Mucosa of stomach (tissue), 1 donor: Measurements from ENCODE around the gene ZNF716.

Experiments used
- H3K27me3 ChIP-seq: one replicate; pipeline ENCODE4 v1.7.0; 2013; ENCODE audit warnings: mild to moderate bottlenecking, low read length; ENCODE audit not compliant: control insufficient read depth, insufficient read depth
- H3K36me3 ChIP-seq: one replicate; pipeline ENCODE4 v1.7.0; 2013; ENCODE audit warnings: low read length; ENCODE audit not compliant: control insufficient read depth, insufficient read depth
- H3K4me1 ChIP-seq: one replicate; pipeline ENCODE4 v1.7.0; 2013; ENCODE audit warnings: mild to moderate bottlenecking, low read length; ENCODE audit not compliant: control insufficient read depth, insufficient read depth
- H3K4me3 ChIP-seq: one replicate; pipeline ENCODE4 v1.7.0; 2013; ENCODE audit warnings: low read length
- H3K9ac ChIP-seq: one replicate; pipeline ENCODE4 v1.7.0; 2013; ENCODE audit warnings: mild to moderate bottlenecking, low read length, moderate library complexity
- H3K9me3 ChIP-seq: one replicate; pipeline ENCODE4 v1.7.0; 2013; ENCODE audit warnings: mild to moderate bottlenecking, low read length, moderate library complexity; ENCODE audit not compliant: control insufficient read depth
- donor health status: Pancreatic carcinoma.

The ZNF716 gene

DNA sequence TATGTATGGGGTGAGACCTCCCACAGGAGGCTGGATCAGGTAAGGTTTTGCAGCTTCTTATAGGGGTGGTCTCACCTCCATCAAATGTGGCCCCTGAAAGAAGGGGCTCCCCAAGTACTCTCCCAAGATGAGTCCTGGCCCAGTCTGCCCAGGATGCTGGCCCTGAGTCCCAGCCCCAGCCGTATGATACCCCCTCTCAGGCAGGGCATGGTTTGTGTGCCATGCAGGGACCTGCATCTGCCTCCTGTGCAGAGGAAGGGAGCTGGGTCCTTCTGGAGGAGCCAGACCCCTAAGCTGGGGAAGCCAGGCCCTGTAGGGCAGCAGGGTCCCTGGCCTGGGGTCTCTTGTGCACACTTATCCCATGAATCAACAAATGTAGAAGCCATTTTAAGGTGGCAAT lies 35.1 kb upstream of the ZNF716 start:
- Histone ChIP-seq H3K4me3 (no peak overlapping the region), H3K36me3 (no peaks in the 10 kb centered on the region), H3K27me3 (no peaks in the 10 kb centered on the region), H3K4me1 (no peaks in the 10 kb centered on the region), H3K9ac (no peak overlapping the region), H3K9me3 (no peaks in the 10 kb centered on the region)

DNA sequence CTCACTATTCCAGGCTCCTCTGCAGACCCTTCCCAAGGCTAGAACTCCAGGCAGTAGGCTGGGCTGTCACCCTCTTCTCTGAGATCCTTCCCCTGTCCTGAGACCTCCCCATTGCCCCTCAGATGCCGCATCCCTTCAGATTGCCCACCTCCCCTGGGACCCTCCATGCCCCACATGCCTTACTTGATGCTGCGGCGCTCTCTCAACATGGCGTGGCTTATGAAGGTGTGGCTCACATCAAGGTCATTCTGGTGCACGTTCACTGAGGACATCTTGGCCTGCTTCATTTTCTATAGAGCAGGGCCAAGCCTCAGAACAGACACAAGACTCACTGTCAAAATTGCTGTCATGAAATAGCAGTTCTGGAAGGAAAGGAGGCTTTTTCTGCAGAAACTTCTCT lies 34.7 kb upstream of the ZNF716 start:
- H3K4me1 ChIP-seq = no peaks in the 10 kb centered on the region
- H3K9me3 ChIP-seq = no peaks in the 10 kb centered on the region
- H3K36me3 ChIP-seq = no peaks in the 10 kb centered on the region
- no peak overlapping the region for H3K9ac ChIP-seq
- H3K27me3 ChIP-seq = no peaks in the 10 kb centered on the region
- no peak overlapping the region for H3K4me3 ChIP-seq

DNA sequence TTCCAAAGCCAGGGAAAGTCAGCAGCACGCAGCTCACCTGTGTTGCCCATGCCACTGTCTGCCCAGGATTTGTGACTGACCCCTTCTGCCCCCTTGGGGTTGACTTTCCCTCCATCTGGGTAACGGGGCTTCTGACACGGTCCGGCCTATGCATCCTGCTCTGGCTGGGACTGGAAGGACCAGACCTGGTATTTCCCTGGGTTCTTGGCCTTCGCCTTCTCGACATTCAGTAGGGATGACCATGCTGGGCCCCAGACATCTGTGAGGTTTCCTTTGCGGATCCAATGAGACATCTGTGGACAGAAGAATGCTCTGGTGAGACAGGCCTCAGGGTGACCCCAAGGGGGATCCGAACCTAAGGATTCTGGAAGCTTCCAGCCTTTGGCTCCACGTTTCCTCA lies 34.2 kb upstream of the ZNF716 start:
- Histone ChIP-seq H3K27me3 (no peaks in the 10 kb centered on the region), H3K9ac (no peak overlapping the region), H3K4me3 (no peak overlapping the region), H3K4me1 (no peaks in the 10 kb centered on the region), H3K36me3 (no peaks in the 10 kb centered on the region), H3K9me3 (no peaks in the 10 kb centered on the region)

DNA sequence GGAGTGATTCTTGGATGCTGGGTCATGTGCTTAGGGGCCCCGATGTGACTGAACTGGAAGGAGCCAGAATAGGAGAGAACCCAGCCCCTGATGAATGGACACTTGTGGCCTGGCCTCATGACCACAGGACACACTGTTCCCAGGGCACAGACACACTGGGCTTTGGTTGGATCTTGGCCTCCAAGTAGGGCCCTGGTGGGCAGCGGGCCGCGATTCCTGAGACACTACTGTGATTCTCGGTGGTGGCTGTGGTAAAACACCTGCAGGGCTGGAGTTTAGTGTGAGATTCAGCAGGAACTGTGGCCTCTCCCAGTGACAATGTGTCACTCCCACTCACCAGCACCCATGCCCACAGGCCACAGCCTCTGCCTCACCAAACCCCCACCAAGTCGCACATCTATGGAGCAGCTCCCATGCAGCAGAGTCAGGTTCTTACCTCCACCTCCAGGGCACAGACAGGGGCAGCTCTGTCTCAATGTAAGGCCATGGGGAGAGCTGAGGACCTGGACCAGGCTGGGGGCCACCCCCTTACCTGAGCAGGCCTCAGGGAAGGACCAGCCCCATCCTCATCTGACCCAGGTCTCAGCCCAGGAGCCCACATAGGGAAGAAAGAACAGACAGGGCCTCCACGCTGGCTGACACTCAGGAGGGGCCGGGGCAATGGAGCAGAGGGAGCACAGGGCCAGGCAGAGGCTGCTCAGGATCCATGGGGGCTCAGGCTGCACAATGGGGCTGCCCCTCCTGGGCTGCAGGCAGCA lies 33.2 kb upstream of the ZNF716 start:
- Histone ChIP-seq H3K36me3 (no peaks in the 10 kb centered on the region), H3K27me3 (no peaks in the 10 kb centered on the region), H3K4me3 (no peak overlapping the region), H3K9me3 (no peaks in the 10 kb centered on the region), H3K4me1 (no peaks in the 10 kb centered on the region), H3K9ac (no peak overlapping the region)

DNA sequence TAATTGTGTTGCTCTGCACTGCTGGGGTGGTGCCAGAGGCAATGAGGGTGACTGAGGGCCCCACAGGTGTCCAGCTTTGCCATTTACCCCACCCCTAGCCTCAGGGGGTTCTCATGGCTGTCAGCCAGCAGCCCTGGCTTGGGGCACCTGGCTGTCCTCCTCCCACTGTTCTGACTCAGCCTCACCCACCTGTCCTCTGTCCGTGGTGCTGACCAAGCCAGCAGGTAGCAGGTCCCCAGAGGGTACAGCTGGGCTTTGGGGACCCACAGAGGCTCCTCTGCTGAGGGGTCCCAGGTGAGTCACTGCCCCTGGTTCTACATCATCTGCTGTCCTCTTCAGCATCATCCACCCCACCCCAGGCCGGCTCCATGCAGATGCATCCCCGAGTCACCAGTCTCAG lies 32.2 kb upstream of the ZNF716 start:
- Histone ChIP-seq H3K4me1 (no peaks in the 10 kb centered on the region), H3K4me3 (no peak overlapping the region), H3K9ac (no peak overlapping the region), H3K9me3 (no peaks in the 10 kb centered on the region), H3K36me3 (no peaks in the 10 kb centered on the region), H3K27me3 (no peaks in the 10 kb centered on the region)

DNA sequence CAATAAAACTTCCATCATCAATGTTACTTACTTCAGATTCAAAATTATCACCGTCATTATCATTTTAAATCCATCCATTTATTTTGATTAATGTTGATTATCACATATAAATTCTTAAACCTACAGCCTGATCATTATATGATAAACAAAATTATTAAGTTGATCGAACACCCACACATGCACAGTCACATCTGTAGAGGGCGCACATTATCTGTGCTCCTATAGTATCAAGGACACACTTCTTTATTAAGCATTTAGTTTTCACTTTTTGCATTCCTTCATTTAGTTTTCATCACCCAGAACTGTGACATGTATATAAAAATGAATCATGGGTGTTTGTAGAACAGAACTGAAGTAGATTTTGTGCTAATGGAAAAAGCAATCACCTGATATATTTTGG lies 26.2 kb upstream of the ZNF716 start:
- Histone ChIP-seq H3K36me3 (no peaks in the 10 kb centered on the region), H3K9ac (no peak overlapping the region), H3K4me3 (no peak overlapping the region), H3K27me3 (no peaks in the 10 kb centered on the region), H3K9me3 (no peaks in the 10 kb centered on the region), H3K4me1 (no peaks in the 10 kb centered on the region)

DNA sequence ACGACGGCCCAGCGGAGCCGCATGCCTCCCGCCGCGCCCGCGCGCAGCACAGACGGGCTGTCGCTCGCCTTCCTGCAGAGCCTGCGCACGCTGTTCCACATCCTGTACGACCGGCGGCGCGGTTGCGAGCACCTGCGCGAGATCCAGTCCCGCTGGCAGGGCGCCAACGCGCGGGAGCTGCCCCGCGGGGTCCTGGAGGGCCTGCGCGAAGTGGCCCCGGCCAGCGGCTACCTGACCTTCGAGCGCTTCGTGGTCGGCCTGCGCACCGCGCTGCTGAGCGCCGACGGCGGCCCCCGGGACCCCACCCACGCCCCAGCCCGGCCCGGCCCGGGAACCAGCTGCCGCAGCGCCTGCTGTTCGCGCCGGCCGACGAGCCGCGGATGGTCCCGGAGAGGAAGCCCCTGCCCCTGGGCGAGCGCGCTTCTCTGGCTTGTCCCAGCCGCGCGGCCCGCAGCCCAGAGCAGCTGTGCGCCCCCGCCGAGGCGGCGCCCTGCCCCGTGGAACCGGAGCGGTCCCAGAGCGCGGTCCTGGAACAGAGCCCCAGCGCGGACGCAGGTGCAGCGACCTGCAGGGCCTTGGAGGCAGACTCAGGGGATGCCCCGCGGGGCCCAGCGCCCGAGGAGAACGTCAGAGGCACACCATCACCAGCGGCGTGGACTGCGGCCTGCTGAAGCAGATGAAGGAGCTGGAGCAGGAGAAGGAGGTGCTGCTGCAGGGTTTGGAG lies 25.3 kb upstream of the ZNF716 start:
- no peaks in the 10 kb centered on the region for H3K4me1 ChIP-seq
- H3K36me3 ChIP-seq = no peaks in the 10 kb centered on the region
- H3K4me3 ChIP-seq = no peak overlapping the region
- no peaks in the 10 kb centered on the region for H3K27me3 ChIP-seq
- no peaks in the 10 kb centered on the region for H3K9me3 ChIP-seq
- no peak overlapping the region for H3K9ac ChIP-seq

DNA sequence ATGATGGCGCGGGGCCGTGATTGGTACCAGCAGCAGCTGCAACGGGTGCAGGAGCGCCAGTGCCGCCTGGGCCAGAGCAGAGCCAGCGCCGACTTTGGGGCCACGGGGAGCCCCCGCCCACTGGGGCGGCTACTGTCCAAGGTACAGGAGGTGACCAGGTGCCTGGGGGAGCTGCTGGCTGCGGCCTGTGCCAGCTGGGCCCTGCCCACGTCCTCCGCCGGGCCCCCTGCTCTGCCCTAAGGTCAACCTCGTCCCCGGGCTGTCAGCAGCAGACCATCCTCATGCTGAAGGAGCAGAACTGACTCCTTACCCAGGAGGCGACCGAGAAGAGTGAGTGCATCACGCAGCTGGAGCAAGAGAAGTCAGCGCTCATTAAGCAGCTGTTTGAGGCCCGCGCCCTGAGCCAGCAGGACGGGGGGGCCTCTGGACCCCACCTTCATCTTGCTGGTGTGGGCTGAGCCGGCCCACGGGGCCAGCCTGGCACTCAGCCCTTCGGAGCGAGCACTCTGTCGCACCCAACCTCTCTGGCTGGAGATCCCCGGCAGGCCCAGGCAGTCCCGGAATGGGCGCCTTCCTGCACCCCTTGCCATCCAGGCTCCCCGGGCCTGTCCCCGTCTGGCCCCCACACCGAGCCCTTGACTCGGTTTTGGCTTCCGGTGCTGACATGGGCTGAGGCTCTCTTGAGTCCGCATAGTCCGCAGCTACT lies 24.6 kb upstream of the ZNF716 start:
- no peaks in the 10 kb centered on the region for H3K9me3 ChIP-seq
- H3K36me3 ChIP-seq = no peaks in the 10 kb centered on the region
- H3K9ac ChIP-seq = no peak overlapping the region
- H3K4me3 ChIP-seq = no peak overlapping the region
- H3K27me3 ChIP-seq = no peaks in the 10 kb centered on the region
- H3K4me1 ChIP-seq = no peaks in the 10 kb centered on the region

DNA sequence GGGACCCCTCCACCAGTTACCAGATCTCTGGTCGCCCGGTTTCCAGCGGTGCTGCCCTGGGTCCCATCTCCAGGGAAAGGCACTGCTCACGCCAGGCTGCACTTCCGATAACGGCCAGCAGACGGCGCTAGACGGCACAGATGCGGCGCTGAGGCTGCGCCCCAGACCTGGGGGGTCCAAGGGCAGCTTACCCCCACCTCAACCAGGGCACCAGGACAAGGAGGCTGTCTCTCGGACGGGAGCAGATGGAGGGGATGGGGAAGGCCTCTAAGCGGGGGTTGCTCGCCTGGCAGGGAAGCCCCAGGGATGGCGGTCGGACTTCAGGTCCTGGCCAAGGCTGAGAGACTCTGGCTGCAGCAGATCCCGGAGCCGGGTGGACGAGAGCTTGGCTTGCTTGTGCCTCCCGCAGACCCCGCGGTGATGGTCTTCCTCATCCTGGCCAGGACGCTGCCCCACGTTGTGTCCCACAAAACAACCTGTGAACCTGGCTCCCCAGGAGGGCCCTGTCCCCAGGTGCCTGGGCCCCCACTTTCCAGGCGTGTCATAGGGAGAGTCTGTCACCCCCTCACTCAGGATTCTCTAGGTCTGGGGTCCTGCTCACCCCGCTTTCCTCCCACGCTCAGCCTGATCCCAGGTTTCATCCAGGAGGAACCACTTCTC lies 23.9 kb upstream of the ZNF716 start:
- H3K9ac ChIP-seq = no peak overlapping the region
- no peaks in the 10 kb centered on the region for H3K4me1 ChIP-seq
- H3K9me3 ChIP-seq = no peaks in the 10 kb centered on the region

DNA sequence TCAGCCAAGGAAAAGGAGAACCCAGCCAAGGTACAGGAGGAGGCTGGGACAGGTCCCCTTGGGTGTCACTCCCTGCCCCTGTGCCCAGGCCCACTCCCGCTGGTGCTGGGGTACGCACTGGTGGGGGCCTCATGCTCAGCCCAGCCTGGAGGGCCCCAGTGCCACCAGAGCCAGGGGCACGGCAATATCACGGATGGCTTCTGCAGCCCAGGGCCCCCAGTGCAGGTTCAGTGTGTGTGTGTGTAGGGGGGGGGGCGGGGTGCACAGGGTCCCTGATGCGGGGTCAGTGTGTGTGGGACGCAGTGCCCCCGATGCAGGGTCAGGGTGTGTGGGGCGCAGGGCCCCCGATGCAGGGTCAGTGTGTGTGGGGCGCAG lies 23.4 kb upstream of the ZNF716 start:
- Histone ChIP-seq H3K9ac (no peak overlapping the region), H3K36me3 (no peaks in the 10 kb centered on the region), H3K4me1 (no peaks in the 10 kb centered on the region), H3K4me3 (no peak overlapping the region), H3K27me3 (no peaks in the 10 kb centered on the region), H3K9me3 (no peaks in the 10 kb centered on the region)

More for the DNA sequence above, 23.9 kb upstream of the ZNF716 start:
- H3K27me3 ChIP-seq = no peaks in the 10 kb centered on the region
- H3K36me3 ChIP-seq = no peaks in the 10 kb centered on the region
- no peak overlapping the region for H3K4me3 ChIP-seq

DNA sequence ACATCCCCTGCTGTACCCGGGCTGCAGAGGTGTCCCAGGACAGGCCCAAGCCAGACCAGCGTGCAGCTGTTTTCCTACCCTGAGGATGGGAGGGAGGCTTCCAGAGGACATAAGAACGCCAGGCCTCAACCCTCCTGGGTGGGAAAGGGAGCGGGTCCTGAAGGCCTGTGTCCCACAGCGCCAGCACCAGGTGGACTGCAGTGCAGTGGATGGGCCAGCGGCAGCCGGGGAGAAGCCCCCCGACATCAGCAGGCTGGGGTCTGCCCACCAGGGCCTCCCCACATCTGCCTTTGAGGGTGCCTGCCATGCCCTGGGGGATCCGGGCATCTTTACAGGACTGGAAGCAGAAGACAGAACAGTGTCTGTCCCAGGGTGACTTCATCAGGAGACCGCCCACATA lies 22.8 kb upstream of the ZNF716 start:
- Histone ChIP-seq H3K36me3 (no peaks in the 10 kb centered on the region), H3K4me3 (no peak overlapping the region), H3K27me3 (no peaks in the 10 kb centered on the region), H3K9me3 (no peaks in the 10 kb centered on the region), H3K4me1 (no peaks in the 10 kb centered on the region), H3K9ac (no peak overlapping the region)

DNA sequence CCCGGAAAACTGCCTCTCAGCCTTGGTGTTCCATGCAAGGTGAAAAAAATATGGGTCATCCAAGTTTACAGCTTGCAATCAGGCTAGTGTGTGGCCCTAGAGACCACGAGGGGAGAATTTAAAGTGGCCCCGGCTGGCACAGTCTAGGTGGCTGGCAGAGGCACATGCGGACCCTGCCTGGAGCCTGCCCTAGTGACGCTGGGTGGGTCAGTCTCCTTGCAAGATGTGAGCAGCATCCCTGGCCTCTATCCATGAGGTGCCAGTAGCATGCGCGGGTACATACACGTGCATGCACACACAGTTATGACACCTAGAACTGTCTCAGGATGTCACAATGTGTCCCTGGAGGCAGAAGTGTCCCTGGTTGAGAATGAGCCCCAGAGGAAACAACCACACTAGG lies 22.4 kb upstream of the ZNF716 start:
- H3K4me3 ChIP-seq = no peak overlapping the region
- no peaks in the 10 kb centered on the region for H3K4me1 ChIP-seq
- no peaks in the 10 kb centered on the region for H3K36me3 ChIP-seq
- no peaks in the 10 kb centered on the region for H3K27me3 ChIP-seq
- no peak overlapping the region for H3K9ac ChIP-seq
- H3K9me3 ChIP-seq = no peaks in the 10 kb centered on the region
